ENCODE measurements around the gene NOP56.

The NOP56 gene, protein sequence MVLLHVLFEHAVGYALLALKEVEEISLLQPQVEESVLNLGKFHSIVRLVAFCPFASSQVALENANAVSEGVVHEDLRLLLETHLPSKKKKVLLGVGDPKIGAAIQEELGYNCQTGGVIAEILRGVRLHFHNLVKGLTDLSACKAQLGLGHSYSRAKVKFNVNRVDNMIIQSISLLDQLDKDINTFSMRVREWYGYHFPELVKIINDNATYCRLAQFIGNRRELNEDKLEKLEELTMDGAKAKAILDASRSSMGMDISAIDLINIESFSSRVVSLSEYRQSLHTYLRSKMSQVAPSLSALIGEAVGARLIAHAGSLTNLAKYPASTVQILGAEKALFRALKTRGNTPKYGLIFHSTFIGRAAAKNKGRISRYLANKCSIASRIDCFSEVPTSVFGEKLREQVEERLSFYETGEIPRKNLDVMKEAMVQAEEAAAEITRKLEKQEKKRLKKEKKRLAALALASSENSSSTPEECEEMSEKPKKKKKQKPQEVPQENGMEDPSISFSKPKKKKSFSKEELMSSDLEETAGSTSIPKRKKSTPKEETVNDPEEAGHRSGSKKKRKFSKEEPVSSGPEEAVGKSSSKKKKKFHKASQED

DNA sequence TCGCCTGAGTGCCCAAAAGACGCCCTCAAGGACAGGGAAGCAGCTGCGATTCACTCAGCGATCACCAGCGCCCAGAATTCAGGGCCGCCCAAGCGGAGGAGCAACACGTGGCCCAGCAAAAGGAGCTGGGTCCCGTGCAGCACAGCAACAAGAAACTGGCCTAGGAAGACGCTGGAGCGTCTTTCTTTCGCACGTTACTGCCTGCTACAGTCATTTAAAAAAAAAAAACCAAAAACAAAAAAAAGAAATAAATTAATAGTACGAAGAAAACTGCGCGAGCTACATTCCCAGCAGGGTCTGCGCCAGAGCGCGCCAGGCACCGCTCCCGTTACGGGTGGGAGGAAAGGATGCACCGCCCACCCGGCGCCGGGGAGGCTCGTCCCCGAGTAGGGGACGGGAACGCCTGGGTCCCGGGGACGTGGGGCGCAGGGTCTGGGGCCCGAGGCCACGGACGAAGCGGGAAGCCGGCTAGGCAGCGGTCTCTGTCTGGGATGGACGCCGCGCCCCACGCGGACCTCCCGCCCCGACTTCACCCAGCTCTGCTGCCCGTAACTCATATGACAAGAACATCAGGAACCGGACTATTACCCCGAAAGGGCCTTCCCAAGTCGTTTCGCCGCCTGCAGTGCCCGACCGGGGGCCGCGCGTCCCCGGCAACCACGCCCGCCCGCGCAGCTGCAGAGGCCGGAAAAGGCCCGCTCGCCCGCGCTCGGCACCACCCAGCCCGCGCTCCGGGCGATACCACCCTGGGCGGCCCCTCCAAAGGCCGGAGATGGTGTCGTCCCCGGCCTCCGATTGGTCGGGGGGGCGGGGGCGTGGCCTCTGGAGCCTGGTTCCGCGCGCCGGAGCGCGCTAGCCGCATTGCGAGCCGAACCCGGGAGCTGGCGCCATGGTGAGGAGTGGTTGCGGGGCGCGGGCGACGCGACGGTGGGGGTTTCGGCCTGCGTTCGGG, at the start of gene NOP56:
Gene NOP56, plus strand, starts transcription at position 861 of the 952 bp plus-strand sequence. Its CDS starts 29 bp downstream, at position 890.
- in situ Hi-C loops (cut with MboI; ENCODE audit: low sequenced_read_pairs): no loop called here

DNA sequence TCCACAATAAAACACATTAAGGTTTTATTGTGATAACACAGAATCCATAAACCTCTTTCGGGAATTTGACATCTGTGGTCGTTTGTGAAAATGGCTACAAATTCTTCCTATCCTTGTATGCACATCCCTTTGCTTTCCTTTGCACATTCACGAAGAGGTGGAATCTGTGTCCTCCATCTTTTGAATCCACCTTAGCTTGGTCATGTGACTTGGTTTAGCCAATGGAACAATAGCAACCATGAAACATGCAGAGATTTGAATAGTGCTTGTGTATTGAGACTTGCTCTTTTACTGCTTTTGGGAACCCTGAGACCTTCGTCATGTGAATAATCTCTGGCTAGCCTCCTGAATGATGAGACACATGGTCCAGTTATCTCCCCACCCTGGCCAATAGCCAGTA, 49.7 kb upstream of the NOP56 start:
- in situ Hi-C loops (cut with MboI; ENCODE audit: low sequenced_read_pairs): no loop called here

DNA sequence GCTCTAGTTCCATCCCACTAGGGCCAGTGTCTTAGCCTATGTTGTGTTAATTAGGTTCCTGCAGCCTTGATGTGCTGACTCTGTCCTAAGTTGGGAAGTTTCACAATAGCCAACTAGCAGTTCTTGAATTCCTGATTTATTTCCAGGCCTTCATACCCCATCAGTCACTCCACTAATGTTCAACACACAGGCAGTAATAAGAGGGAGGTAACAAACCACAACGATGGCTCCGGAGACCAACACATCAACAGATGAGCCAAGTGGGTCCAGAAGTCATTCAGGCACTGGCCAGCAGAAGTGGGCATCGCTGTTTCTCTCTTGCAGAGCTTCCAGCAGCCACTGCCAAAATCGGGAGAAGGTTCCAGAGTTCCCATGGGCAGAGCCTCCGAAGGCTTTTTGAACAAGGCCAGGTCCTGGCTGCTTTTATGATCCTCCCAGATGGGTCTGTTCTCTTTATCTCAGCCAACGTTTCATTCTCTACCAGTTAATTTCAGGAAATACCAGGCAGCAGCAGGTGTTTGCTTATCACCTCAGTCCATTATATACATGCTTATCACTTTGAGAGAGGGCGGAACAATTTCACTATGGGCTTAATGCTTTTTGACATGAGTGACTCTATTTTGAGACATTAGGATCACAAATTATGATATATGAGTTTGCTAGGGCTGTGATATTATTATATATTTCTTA, 48.5 kb upstream of the NOP56 start:
- in situ Hi-C loops (cut with MboI; ENCODE audit: low sequenced_read_pairs): no loop called here

DNA sequence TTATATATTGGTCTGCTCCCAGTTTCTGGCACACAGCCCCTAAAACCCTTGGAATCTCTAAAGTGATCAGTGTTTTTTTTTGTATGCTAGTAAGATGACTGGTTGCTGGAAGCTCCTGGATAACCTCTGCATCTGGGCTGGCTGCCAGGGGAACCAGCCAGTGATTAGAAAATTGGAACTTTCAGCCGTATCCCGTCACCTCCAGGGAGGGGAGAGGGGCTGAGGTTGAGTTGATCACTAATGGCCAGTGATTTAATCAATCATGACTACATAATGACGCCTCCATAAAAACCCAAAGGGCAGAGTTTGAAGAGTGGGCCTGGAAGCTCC, 48.0 kb upstream of the NOP56 start:
- in situ Hi-C loops (cut with MboI; ENCODE audit: low sequenced_read_pairs): no loop called here

DNA sequence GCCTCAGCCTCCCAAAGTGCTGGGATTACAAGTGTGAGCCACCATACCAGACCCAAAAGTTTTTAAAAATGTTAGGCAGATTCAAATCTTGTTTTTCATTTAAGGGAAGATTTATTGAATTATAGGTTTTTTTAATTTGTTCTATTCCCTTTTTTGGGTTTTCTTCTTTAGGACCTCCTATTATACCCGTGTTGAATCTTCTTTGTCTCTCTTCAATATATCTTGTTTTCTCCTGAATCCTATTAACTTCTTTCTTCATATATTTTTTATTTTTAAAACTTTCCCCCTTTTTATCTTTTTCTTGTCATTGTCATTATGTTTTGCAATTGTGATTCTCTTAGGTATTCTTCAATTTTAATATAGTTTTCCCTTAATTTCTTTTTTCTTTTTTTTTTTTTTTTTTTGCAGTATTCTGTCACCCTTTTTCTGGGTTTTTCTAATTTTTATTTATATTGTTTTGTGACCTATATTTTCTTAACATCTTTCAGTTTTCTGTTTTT, 45.9 kb upstream of the NOP56 start:
- in situ Hi-C loops (cut with MboI; ENCODE audit: low sequenced_read_pairs): no loop called here

DNA sequence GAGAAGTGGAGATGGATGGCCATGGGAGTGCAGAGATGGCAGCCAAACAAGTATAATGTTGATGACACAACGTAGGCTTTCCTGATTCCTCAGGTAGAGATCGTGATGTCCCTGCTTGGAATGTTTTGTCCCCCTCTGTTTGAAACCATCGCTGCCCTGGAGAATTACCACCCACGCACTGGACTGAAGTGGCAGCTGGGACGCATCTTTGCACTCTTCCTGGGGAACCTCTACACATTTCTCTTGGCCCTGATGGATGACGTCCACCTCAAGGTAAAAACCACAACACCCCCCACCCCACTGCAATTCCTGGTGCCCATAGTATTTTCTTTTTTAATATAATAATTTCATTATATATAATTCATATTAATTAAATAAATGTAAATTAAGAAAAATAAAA, 42.1 kb upstream of the NOP56 start:
- in situ Hi-C loops (cut with MboI; ENCODE audit: low sequenced_read_pairs): no loop called here

DNA sequence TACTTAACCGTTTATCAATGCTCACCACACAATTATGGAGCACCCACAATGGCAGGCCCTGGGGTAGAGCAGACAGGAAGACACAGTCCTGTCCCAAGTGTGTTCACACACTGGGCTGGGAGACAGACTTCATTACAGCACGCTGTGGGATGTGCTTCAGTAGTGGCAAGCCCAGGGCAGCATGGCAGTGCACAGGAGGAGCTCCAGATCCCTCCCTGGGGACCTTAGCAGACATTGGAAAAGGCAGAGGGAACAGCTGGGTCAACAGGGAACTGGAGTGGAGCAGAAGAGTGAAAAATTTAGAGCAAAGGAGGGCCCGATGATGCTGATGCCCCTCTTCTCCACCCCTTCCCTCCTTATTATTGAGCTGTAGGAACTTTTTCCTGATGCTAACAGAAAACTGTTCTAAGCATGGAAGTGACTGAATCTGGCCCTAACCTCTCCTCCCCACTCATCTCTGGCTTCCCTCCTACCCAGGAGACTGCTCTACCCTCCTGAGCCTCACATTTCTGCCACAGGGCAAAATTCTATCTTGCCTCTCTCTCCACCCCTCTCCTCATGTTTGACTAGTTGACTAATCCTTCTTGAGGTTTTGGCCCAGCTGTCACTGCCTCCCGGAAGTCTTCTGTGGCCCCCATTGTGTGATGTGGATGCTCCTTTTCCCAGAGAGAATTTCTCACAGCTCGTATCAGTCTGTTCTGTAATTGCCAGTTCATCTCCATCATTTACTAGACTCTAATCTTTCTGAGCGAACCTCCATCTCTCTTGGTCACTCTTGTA, 41.3 kb upstream of the NOP56 start:
- in situ Hi-C loops (cut with MboI; ENCODE audit: low sequenced_read_pairs): no loop called here

DNA sequence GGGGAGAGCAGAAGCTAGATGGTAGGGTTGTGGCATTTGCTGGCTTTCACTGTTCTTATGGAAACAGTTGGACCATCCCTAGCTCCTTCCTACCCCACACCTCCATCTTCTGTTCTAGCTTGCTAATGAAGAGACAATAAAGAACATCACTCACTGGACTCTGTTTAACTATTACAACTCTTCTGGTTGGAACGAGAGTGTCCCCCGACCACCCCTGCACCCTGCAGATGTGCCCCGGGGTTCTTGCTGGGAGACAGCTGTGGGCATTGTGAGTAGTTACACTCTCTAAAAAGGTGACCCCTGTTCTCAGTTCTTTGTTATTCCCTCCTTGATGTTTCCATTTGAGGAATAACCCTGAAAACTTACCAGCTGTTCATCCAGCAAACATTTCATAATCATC, 40.4 kb upstream of the NOP56 start:
- in situ Hi-C loops (cut with MboI; ENCODE audit: low sequenced_read_pairs): no loop called here

DNA sequence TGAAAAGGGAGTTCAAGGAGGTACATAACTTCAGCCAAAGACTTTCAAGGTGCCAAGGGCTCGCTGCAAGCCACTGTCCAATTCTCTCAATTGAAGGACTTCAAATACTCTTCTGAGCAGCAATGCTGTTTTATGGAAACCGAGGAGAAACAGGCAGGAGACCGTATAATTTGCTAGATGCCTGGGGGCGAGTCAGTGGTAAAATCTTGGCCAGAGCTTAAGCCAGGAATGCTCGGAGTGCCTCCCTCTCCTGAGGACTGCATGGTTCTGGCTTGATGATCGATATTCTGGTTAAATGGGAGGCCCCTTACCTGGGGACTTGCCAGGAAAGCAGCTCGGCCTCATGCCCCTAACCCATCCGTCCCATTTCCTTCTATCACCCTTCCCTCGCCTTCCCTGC, 35.8 kb upstream of the NOP56 start:
- in situ Hi-C loops (cut with MboI; ENCODE audit: low sequenced_read_pairs): no loop called here

DNA sequence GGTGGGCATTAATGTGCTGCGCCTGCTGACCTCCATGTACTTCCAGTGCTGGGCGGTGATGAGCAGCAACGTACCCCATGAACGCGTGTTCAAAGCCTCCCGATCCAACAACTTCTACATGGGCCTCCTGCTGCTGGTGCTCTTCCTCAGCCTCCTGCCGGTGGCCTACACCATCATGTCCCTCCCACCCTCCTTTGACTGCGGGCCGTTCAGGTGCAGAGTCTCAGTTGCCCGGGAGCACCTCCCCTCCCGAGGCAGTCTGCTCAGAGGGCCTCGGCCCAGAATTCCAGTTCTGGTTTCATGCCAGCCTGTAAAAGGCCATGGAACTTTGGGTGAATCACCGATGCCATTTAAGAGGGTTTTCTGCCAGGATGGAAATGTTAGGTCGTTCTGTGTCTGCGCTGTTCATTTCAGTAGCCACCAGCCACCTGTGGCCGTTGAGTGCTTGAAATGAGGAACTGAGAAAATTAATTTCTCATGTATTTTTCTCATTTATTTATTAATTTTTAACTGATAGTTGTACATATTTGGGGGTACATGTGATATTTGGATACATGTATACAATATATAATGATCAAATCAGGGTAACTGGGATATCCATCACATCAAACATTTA, 35.2 kb upstream of the NOP56 start:
- in situ Hi-C loops (cut with MboI; ENCODE audit: low sequenced_read_pairs): no loop called here

DNA sequence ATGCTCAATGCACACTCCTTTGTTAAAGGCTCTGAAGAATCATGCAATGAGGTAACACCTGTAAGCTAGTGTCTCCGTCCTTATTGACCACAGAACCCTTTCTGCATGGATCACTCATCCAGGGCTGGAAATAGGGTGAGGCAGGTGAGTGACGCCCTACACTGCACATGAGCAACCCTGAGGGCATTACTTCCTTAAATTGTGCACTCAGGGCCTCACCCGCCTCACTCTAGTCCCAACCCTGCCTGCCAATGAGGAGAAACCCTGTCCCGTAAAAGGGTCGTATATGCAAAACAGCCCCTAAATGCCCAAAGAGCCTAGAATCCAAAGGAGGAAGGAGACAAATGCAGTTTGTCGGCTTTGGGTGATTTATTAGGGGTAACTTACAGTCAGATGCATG, 33.6 kb upstream of the NOP56 start:
- in situ Hi-C loops (cut with MboI; ENCODE audit: low sequenced_read_pairs): no loop called here

DNA sequence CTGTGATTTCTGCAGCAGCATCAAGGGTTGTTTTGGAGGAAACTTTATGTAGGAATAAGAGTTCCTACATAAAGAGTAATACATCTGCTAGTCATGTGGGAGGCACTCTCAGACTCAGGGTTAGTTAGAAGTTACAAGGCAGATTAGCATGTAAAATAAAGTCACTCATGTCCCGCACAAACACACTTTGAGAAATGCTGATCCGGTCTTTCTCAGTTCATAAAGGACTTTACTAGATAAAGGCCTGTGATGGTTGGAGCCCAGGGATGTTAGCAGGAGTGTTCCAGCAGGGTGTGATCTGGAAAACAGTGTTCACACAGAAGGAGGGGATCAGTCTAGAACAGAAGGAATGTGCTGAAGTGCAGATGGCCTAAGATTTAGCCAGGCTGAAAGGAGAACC, 33.1 kb upstream of the NOP56 start:
- in situ Hi-C loops (cut with MboI; ENCODE audit: low sequenced_read_pairs): no loop called here

DNA sequence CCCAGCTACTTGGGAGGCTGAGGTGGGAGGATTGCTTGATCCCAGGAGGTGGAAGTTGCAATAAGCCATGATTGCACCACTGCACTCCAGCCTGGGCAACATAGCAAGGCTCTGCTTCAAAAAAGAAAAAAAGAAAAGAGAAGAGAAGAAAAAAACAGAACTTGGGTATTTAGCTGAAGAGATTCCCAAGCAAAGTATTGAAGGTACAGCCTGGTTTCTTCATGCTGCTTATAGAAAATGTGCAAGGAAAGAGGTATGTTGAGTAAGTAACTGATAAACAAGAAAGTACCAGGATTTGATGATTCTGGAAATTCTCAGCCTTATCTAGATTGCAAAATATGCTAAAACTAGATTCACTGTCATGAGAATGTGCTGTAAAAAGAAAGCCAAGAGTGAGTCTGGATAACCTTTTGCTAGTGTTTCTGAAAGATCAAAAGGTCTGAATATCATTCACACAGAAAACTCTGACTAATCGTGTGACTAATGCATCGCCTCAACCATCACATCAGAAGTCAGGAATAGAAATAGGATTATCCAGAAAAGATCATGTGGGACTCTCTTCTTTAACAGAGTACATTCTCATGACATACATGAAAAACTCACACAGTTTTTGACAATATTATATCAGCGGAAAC, 32.4 kb upstream of the NOP56 start:
- in situ Hi-C loops (cut with MboI; ENCODE audit: low sequenced_read_pairs): no loop called here

DNA sequence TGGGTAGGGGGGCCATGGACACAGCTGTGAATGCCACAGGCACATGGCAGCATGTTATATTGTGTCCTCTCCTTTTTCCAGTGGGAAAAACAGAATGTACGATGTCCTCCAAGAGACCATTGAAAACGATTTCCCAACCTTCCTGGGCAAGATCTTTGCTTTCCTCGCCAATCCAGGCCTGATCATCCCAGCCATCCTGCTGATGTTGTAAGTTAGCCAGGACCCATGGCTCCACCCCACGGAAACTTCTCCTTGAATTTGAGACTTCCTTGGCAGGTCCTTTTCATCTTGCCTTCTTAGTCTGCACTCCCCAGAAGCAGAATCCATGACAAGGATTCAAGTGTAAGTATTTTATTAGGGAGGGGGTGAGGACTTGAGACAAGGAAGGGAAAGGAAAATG, 28.2 kb upstream of the NOP56 start:
- in situ Hi-C loops (cut with MboI; ENCODE audit: low sequenced_read_pairs): no loop called here

DNA sequence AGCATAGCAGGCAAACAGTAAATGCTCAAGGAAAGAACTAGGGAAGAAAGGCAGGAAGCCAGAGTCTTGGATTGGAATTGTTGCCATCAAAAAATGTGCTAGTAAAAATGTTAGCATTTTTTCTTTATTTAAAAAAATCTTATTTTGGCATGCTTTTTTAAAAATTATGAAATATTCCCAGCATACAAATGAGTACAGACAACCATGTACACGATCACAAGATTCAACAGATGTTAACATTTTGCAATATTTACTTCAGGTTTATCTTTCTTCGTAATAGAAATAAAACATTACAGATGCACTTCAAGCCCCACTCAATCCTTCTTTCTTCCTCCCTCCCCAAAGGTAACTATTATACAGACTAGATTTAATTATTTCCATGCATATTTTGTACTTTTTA, 27.4 kb upstream of the NOP56 start:
- in situ Hi-C loops (cut with MboI; ENCODE audit: low sequenced_read_pairs): no loop called here

DNA sequence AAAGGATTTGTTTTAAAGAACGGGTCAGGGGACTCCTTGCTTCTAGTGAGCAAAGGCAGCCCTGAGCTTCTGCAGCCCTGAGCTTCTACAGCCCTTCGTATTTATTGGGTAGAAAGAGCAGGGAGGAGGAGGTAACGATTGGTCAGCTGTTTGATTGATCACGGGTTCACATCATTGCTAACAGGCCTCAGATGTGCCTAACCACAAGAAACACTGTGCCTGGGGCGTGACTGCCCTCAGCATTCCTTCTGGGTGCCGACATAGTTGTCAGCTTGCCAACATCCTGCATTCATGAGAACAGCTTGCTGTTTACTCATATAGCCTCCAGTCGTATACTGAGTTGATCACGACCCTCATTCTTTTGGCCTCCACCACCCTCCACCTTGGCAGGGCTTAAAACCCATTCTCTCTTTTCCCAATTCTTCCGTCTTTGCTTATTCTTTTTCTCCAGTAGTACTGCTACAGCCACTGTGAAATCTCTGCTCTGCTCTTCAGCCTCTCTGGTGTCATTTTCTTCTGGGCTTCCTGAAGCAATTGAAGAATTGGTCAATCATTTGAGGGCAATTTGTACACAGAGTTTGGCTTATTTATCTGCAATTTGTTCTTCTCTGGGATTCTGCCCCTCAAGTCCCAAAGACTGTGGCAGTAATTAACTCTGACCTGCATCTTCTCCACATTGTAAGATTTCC, 25.4 kb upstream of the NOP56 start:
- in situ Hi-C loops (cut with MboI; ENCODE audit: low sequenced_read_pairs): no loop called here

DNA sequence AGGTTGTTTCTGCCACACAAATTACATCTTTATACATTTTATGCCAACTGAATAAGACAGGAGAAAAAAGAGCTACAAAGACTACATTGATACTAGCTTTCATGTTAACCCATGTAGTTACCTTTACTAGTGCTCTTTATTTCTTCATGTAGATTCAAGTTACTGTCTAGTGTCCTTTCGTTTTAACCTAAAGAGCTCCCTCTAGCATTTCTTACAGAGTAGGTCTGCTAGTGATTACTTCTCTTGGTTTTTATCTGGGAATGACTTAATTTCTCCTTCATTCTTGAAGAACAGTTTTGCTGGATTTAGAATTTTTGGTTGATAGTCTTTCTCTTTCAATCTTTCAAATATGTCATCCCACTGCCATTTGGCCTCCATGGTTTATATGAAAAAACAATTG, 21.2 kb upstream of the NOP56 start:
- in situ Hi-C loops (cut with MboI; ENCODE audit: low sequenced_read_pairs): no loop called here

DNA sequence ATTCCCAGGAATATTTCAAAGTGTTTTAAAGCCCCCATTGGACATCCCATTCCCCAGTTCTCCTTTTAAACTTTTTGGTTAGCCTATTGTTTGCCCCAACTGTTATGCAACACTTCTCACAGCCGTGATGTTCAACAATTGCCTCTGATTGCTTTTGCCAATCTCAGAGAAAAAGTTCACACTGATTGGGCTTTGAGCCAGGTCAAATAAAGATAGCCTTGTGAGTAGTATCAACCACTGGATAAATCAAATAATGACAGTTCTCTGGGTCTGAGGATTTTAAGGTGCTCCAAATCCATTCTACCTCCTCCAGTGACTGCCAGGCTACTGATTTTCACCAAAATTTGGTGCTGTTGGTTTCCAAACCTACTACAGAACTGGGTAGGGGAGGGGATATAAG, 19.1 kb upstream of the NOP56 start:
- in situ Hi-C loops (cut with MboI; ENCODE audit: low sequenced_read_pairs): no loop called here

DNA sequence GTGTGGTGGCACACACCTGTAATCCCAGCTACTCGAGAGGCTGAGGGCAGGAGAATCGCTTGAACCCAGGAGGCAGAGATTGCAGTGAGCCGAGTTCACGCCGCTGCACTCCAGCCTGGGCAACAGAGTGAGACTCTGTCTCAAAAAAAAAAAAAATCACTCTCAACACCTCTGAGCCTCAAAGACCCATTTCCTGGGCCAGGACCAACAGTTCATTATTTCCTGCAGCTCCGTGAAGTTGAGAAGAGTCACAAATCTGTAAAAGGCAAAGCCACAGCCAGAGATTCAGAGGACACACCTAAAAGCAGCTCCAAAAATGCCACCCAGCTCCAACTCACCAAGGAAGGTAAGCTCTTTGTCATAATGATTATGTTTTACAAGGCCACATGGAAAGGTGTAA, 15.2 kb upstream of the NOP56 start:
- in situ Hi-C loops (cut with MboI; ENCODE audit: low sequenced_read_pairs): no loop called here

Measured in HL-60/S4 treated with phorbol 12-myristate 13-acetate at 8.2 ng/mL for 4 days and 3 days (cell line).